ENCODE data around the gene ICAM1.

ICAM1 gene

GRCh38 chr19:10316229-10317044 lies 45.5 kb downstream of the ICAM1 start:
- Histone ChIP-seq H3K4me3 (peak overlapping the region in 4 of 7 experiments; percentile 70 to 98 (median 92)), H3K27ac (peak overlapping the region in 14 of 21 experiments; percentile 61 to 88 (median 82))

- H3K27ac ChIP-seq, result no peak overlapping the region
- H3K4me3 ChIP-seq, result no peak overlapping the region
Measured at GRCh38 chr19:10317045-10317856, 46.3 kb downstream of the ICAM1 start.

- Histone ChIP-seq H3K4me3 (no peak overlapping the region), H3K27ac (no peak overlapping the region)
Measured at GRCh38 chr19:10317857-10318462, 47.0 kb downstream of the ICAM1 start.

- Histone ChIP-seq H3K4me3 (no peak overlapping the region), H3K27ac (no peak overlapping the region)
Measured at GRCh38 chr19:10318807-10319682, 48.1 kb downstream of the ICAM1 start.

- H3K4me3 ChIP-seq, result no peak overlapping the region
- H3K27ac ChIP-seq, result no peak overlapping the region
Measured at GRCh38 chr19:10320602-10321416, 49.9 kb downstream of the ICAM1 start.

GRCh38 chr19:10321417-10321797 lies 50.5 kb downstream of the ICAM1 start:
- H3K27ac ChIP-seq, result no peak overlapping the region
- H3K4me3 ChIP-seq, result no peak overlapping the region

- H3K4me3 ChIP-seq, result no peak overlapping the region
- no peak overlapping the region for H3K27ac ChIP-seq
Measured at GRCh38 chr19:10321874-10322835, 51.2 kb downstream of the ICAM1 start.

GRCh38 chr19:10325732-10326131 lies 54.8 kb downstream of the ICAM1 start:
- Histone ChIP-seq H3K4me3 (no peak overlapping the region), H3K27ac (no peak overlapping the region)

GRCh38 chr19:10327793-10328192 lies 56.9 kb downstream of the ICAM1 start:
- H3K4me3 ChIP-seq, result no peak overlapping the region
- H3K27ac ChIP-seq, result no peak overlapping the region

GRCh38 chr19:10328558-10329429 lies 57.9 kb downstream of the ICAM1 start:
- no peak overlapping the region for H3K4me3 ChIP-seq
- no peak overlapping the region for H3K27ac ChIP-seq

GRCh38 chr19:10329555-10329954 lies 58.6 kb downstream of the ICAM1 start:
- H3K27ac ChIP-seq, result no peak overlapping the region
- H3K4me3 ChIP-seq, result no peak overlapping the region

GRCh38 chr19:10332158-10332964 lies 61.4 kb downstream of the ICAM1 start:
- Histone ChIP-seq H3K4me3 (peak overlapping the region; percentile 53 to 86 (median 79)), H3K27ac (peak overlapping the region in 20 of 21 experiments; percentile 63 to 93 (median 82))

GRCh38 chr19:10332965-10333757 lies 62.2 kb downstream of the ICAM1 start, which contains the start of gene RAVER1:
TSS of gene RAVER1 (minus strand) at chr19:10333529. CDS start at chr19:10333507, 22 bp downstream.
- peak within 1 kb of the TSS; percentile 50 to 93 (median 82) for H3K27ac ChIP-seq

GRCh38 chr19:10333758-10334587 lies 63.1 kb downstream of the ICAM1 start:
- Histone ChIP-seq H3K27ac (peak overlapping the region in 19 of 21 experiments; percentile 22 to 93 (median 55)), H3K4me3 (peak overlapping the region; percentile 53 to 86 (median 79))

More at GRCh38 chr19:10332965-10333757, 62.2 kb downstream of the ICAM1 start, which contains the start of gene RAVER1:
- H3K4me3 ChIP-seq, result peak within 1 kb of the TSS; percentile 53 to 86 (median 79)

All from skin epidermis (tissue), 12 donors.